GM19351 (cell line): Measurements from ENCODE around the gene CHRNB4.

Experiments
- ATAC-seq: cut with Tn5 transposase; IDR thresholded peaks from one replicate; pipeline ENCODE4 v1.9.1; 2021; ENCODE audit warnings: mild to moderate bottlenecking, moderate library complexity; ENCODE audit not compliant: unreplicated experiment

The CHRNB4 gene

DNA sequence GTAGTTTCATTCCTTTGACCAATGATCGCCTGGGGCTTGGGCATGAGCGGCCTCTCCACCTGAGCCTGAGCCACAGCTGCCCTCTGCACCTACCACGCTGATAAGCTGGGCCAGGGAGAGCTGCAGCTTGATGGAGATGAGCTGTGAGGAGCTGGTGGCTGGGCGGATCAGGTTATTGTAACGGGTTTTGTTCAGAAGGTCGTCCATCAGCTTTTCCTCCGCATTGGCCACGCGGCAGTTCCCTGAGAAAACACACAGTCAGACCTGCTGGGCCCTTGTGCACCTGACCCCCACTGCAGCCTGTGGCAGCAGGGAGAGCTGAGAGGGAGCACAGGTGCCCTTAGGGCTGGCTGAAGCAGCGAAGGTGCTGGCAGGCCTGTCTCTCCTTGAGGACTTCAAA is 5.7 kb downstream of the CHRNB4 start:
- ATAC-seq = no peak

DNA sequence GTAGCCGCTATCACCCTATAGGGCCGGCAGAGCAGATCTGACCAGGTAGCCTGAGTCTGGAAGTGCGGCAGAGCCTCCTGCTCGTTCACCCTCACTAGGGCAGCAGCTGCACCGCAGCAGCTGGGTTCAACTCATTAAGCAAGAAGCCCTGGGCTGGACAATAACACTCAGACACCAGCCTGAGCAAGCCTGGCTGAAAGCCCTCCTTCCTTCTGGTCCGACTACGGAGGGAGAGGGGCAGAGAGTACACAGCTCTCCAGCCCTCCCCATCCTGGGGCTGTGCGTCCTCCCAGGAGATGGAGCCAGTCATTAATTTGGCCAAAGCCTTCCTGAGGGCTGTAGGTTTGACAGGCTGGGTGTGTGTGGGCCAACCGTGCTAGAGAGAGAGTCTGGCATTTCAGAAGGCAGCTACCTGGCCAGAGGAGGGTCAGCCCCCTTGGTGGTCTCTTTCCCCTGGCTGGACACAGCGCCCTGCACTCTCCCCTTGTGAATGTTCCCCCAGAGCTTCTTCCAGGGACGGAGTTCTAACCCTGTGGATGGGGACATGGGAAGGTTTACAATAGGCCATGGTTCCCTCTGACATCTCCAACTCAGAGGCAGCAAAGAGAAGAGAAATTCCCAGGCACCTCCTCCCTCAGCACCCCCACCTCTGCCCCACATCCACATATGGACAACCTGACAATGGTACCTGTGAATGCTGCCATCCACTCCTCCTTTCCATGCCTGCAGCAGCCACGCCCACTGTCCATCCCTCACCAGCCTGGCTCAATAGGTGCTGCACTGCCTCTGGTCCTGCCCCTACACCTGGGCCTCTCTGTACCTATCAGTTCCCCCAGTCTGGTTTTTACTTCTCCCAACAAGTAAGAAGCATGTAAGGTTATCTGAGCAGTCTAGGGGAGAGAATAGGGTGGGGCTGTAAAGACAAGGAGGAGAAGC is 6.5 kb downstream of the CHRNB4 start:
- ATAC-seq = no peak

DNA sequence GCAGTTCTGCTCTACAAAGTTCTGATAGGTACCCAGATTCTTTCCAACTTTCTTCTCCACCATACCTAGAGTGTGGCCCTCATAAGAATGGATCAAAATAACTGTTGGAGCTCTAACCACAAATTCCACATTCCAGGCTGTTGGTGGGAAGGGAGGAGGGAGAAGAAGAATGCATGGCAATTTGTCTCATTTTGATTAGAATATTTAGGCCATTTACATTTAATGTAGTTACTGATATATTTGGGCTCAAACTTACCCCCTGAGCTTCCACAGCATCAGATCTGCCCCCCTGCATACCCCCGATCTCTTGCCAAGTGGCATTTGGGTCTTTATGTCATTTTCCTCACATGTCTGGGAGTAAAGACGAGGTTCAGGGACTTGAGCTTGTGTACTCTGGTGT is 7.7 kb downstream of the CHRNB4 start:
- ATAC-seq = no peak

DNA sequence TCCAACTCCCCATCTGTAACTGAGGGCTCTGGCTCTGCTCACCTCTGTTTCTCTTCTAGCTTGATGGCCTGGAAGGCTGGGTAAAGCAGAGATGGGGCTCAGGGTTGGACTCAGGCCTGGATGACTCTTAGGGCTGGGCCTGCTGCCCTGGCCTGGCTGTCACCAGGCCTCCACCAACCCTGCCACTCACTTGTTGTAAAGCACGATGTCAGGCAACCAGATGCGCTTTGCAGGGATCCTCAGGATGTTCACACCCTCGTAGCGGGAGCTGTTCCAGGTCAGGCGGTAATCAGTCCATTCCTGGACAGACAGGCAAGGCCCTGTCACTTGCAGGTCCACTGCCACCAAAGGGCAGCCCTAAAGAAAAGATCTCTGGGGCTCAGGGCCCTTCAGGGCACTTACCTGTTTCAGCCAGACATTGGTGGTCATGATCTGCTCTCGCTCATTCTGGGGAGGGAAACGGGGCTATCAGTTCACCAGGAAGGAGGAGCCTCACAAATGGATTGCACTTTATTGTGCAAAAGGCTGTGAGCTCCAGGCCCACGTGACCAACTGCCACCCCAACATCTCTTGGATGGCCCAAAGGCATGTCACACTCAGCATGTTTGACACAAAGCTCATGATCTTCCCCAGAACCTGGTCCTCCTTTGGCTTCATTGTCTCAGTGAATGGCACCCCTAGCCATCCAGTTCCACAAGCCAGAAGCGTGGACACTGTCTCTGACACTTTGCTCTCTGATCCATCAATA is 9.9 kb downstream of the CHRNB4 start:
- no peak for ATAC-seq

DNA sequence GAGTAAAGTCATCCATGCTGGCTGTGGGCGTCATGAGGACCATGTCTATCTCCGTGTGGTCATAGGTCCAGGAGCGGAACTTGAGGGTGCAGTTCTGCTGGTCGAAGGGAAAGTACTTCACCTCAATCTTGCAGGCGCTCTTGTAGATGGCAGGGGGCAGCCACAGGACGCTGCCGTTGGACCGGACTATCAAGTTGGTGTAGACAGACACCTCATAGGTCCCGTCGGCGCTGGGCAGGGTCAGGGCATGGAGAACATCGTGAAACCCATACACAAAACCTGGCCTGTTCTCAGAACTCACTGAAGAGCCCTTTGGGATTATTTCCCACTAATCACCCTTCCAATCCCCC is 11.3 kb downstream of the CHRNB4 start:
- ATAC-seq = no peak

DNA sequence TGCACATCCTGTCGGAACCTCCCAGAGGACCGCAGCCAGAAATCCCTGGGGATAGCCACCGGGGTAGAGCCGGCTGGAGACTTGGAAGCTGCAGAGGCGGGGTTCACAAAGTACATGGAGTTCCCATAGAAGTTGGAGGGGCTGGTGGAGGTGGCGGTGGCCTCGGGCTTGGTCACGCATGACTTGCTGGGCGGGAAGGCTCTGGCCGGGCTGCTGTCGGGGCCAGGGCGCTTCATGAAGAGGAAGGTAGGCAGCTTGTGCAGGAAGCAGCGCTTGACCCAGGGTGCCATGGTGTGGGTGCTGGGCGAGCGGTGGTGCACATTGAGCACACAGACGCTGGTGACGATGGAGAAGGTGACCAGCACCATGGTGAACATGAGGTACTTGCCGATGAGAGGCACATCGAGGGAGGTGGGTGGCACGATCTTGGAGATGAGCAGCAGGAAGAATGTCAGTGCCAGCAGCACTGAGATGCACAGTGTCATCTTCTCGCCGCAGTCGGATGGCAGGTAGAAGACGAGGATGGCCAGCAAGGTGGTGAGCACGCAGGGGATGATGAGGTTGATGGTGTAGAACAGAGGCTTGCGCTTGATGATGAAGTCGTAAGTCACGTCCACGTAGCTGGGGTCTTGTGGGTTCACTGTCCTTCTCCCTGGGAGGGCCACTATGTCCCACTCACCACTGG is 11.8 kb downstream of the CHRNB4 start:
- no peak for ATAC-seq

DNA sequence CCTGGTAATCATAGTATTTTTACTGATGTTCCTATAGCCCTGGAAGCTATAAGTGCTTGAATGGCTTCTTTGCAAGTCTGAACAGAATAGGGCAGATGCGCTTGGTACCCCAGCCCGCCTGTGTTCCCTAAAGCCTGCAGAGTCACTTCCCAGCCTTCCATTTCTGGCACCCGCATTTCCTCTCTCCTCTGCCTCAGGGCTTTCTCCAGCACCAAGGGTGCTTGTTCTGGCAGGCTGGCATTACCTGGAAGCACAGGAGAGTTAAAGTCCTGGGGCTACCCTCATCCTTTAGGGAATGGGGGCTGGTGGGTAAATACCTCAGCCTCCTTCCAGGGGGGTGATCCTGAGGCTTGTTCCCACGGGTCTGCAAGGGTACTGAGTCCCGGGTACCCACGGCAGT is 12.8 kb downstream of the CHRNB4 start:
- ATAC-seq = no peak

DNA sequence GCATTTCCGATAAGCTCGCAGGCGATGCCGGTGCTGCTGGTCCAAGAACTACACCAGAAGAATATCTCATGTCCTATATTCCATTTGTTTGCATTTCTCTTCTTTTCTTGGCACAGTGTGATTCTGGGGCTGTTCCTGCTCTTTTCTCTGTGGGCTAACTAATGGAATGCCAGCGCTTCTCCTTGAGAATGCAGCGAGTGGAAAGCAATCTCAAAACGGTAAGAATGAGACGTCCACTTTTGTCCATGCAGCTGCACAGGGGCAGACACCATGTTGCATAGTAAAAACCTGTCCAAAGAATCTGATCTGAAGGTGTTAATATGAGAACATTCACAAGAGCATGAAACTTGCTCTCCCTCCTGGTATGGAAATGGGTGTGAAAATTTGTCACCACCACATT is 13.7 kb downstream of the CHRNB4 start:
- no peak for ATAC-seq

DNA sequence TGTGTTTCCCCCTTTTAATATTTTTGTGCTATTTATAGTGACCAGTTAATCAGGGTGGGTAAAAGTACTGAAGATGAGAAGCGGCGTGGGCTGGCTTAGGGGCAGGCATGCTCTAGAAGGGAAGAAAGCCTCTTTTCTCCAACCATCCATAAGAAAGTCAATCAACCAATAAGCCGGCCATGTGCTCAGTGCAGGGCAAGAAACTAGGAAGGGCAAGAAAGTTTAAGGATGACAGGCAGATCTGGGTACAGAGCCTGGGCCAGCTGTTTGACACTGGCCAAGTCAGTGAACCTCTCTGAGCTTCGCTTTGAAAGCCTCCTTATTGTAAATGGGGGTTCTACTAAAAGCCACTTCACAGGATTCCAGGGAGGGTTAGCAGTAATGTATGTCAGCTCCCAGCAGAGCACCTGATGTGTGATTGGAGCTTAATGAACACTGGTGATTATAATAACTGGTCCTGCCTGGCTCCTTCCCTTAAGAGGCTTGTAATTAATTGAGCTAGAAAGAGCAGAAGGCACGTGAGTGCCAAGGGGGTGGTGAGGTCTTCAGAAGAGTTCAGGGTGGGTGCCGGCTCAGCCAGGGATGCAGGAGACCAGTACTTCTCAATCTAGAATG is 14.5 kb downstream of the CHRNB4 start:
- ATAC-seq = no peak

DNA sequence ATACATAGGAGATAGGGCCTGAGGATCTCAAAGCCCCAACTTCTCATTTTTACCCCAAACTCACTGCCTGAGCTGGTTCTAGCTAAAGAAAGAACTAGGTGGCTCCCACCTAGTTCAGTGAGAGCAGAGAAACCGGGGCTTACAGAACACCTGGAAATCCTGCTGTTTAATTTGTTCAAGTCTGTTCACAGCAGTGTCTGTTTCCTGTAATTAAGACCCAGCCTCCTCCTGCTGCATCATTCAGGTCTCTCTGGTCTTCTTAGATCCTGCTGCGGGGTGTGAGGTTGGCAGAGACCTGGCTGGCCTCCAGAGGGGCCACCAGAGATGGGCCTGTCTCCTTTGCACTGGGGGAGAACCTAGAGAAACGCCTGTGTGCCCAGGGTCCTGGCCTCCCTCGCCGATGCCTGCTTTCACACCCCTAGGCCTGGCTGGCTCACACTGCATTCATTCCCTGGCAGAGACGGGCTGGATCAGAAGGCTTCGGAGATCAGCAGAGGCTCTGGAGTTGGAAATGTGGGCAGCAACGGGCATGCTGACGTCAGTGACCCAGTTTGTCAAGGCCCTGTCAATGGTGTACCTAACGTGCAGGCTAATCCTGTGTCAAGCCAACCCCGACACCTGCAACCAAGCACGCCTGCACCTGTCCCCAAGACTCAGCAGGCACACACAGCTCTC is 15.3 kb downstream of the CHRNB4 start:
- no peak for ATAC-seq

DNA sequence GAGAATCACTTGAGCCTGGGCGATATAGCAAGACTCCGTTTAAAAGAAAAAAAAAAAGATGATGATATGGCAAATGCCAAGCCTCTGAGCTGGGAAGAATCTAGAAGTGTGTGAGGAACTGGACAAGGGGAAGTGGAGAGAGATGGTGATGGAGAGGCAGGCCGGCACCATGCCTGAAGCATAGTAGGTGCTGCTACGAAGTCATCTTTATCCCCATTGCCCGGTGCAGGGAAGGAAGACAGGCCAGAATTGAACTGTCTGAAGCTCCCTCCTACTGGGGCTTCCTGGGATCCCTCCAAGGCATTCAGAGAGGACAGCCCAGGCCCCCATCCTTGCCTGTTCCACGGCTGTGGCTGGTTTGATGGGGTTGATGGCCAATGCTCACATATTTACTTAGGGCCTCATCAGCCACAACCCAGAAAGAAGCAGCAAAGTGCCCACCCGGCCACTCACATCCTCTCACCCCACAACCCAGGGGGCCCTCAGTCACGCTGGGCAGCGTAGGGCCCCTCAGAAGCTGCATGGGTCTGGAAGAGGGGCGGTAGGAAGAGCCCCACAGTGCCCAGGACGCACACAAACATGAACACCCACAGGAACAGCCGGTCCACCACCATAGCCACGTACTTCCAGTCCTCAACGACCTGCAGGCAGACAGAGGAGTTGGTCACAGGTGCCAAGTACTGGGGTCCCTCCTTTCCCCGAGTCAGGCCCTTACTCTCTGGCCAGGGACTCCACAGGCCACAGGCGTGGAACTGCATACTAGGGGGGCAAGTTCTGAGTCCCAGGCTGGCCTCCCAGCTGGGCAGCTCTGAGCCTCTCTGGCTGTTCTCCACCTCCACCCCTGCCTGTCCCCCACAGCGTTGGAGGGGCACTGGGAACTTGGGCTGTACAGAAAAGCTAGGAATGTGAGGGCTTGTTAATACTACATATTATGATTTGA is 16.1 kb downstream of the CHRNB4 start:
- no peak for ATAC-seq

DNA sequence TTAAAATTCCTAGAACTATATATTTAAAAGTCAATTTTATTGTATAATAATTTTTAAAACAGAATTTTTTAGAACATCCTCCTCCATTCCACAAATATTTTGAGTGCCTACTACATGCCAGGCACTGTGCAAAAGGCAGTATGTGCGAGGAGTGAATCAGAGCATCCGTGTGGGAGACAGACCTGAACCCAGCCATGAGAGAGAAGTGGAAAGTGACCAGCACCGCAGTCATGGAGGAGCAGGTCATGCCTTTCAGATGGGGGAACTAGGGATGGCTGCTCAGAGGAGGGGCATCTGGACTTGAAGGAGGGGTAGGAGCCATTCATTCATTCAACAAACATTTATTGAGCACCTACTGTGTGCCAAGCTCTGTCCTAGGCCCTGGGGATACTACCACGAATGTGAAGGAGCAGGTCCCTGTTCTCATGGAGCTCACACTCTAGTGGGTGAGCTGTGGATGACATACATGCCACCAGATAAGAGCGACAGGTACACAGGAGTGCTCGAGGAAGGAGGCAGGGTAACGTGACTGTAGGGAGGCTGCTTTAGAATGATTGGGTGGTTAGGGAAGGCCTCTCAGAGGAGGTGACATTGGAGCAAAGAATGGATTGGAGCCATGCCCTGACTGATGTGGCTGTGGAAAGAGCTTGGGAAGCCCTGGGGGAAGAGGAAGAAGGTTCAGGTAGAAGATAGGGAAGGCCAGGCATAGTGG is 17.1 kb downstream of the CHRNB4 start:
- ATAC-seq = no peak

DNA sequence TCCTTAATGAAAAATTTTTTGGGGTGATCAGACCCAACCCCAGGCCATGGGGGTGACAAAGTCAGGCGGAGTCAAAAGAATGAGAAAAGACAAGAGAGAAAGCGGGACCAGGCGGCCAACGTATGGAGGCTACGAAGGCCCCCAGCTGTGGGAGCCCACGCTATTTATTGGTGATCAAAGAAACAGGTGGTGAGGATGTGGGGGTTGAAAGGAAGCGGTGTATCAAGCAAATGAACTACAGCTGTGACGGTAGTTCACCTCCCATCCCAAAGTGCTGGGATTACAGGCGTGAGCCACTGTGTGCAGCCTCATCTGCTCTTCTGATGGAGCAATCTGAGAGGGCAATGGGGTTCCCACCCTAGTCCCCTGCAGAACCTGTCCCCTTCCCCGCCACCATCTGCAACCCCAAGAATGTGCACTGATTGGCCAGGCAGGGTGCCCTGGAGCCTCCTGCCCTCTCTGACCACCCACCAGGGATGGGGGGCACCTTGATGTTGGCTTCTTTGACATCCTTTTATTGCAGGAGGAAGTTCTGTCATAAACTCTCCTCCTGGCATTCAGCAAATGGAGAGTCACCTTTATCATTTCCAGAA is 19.1 kb downstream of the CHRNB4 start:
- ATAC-seq = no peak

DNA sequence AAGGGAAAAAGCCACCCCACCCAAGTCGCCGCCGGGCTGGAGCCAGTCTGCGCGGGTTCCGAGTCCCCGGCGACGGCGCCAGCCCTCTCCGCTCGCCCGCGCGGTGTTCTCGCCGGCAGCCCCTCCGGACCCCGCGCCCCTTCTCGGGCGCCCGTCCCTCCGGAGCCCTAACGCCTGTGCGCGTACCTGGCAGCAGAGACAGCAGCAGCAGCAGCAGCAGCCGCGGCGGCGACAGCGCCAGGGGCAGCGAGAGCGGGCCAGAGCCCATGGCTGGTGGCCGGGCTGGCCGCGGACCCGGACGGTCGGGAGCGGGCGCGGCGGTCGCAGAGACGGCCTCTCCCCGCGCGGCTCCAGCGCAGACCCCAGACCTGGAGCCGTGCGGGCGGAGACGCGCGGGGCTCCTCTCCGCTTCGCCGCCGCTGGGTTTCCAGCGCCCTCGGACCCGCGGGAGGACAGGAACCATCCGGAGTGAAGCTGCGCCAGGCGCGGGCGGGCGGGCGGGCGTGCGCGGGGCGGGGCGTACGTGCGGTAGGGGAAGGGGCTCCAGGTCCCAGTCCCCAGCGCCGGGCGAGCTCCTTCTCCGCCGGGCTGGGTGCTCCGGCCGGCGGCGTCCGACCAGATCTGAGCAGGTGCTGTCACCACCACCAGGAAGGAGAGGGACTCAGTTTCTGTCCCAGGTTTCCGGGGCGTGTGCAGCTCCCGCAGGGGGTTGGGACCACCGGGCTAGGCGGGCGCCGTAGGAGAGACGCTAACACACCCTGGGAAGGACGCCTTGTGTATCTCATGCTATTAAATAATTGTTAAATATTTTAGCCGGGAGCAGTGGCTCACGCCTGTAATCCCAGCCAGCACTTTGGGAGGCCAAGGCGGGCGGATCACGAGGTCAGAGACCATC is 20.2 kb downstream of the CHRNB4 start, which contains the start of gene CHRNA3:
Gene CHRNA3, minus strand, starts transcription at position 470 of the 895 bp plus-strand sequence. Its CDS starts 202 bp downstream, at position 268.
- no peak for ATAC-seq

DNA sequence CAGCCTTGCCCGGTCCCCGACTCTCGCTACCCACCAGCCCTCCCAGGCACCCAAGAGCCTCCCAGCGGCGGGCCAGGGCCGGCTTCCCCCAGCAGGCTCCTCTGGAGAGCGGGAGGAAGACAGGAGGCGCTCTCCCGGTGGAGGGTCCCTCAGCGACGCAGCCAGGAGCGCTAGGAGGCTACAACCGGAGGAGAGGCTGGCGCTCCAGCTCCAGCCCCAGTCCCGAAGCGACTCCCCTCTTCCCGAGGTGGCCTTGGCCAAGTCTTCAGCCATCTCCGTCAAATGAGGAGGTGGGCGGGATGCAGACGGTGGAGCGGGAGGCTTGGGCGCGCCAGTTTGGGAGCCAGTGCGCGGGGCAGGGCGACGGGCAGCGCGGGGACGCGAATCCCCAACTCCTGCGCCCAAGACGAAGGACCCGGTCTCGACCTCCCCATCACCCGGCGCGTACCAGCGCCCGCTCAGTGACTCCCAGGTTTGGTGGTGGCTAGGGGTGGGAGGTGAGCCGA is 20.9 kb downstream of the CHRNB4 start:
- ATAC-seq = no peak

DNA sequence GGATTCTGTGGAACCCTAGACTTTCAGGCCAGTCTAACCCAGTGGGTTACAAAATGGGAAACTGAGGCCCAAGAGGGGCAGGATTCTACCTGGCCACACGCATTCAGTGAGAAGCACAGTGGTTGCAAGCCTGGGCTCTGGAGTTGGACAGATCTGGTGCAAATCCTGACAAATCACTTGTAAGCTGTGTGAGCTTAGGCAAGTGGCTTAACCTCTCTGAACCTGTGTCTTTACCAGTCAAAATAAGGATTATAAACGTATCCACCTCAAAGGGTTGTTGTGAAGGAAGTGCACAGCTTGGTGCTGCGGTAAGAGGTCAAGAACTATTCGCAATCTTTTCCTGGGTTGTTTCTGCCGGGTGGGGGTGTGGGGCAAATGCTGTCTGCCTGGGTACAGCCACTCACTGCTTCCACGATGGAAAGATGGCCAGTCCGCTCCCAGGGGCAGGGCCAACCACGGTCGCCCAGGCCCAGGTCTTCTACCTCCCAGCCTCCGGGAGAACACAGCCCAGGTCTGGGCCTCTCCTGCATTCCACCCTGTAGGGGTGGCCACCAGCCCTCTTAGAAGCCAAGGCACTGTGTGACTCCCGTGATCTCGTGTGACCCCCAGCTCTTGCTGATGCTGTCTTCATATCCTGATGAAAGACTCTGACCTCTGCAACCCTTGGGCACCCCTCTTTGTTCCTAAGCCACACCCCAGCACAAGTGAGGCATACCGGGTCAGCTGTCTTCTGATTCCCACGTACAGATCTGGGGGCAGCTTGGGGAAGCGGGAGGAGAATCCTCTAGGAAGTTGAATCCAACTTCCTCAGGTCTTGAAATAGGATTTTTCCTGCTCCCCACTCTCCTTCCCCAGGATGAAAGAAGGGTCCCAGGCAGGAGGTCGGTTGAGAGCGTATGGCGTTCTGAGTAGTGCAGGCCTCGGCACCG is 21.7 kb downstream of the CHRNB4 start:
- ATAC-seq = no peak
